HG03520 (cell line): ENCODE data around the gene GDPD3.

Experiments used
- ATAC-seq: cut with Tn5 transposase; IDR thresholded peaks from one replicate; pipeline ENCODE4 v1.9.1; 2021; ENCODE audit warnings: mild to moderate bottlenecking, moderate library complexity; ENCODE audit not compliant: unreplicated experiment

GDPD3 gene

GRCh38 chr16:30096105-30096861, 17.1 kb downstream of the GDPD3 start, which contains the start of gene YPEL3:
YPEL3 (minus strand) TSS chr16:30096213; CDS start chr16:30095482, 731 bp downstream.
- no peak for ATAC-seq

GRCh38 chr16:30095166-30096078, 17.9 kb downstream of the GDPD3 start:
- no peak for ATAC-seq

GRCh38 chr16:30094541-30095165, 18.7 kb downstream of the GDPD3 start:
- ATAC-seq = no peak

GRCh38 chr16:30092373-30093010, 20.8 kb downstream of the GDPD3 start:
- ATAC-seq = peak; percentile 38

GRCh38 chr16:30091474-30092372, 21.6 kb downstream of the GDPD3 start, which contains the start of gene TBX6:
TBX6 (minus strand) TSS chr16:30091924; CDS start chr16:30091193, 731 bp downstream.
- peak; percentile 53 for ATAC-seq

GRCh38 chr16:30090610-30091331, 22.6 kb downstream of the GDPD3 start:
- ATAC-seq = no peak

GRCh38 chr16:30088832-30089624, 24.3 kb downstream of the GDPD3 start:
- ATAC-seq = no peak

GRCh38 chr16:30088237-30088831, 25.0 kb downstream of the GDPD3 start:
- ATAC-seq = no peak

GRCh38 chr16:30087181-30087898, 26.0 kb downstream of the GDPD3 start:
- ATAC-seq = no peak

GRCh38 chr16:30086291-30087140, 26.8 kb downstream of the GDPD3 start:
- no peak for ATAC-seq

- no peak for ATAC-seq
Measured at GRCh38 chr16:30085820-30086219, 27.5 kb downstream of the GDPD3 start.

GRCh38 chr16:30085247-30085646, 28.1 kb downstream of the GDPD3 start:
- no peak for ATAC-seq

GRCh38 chr16:30084816-30085159, 28.5 kb downstream of the GDPD3 start:
- ATAC-seq = no peak

- ATAC-seq = no peak
Measured at GRCh38 chr16:30084096-30084815, 29.1 kb downstream of the GDPD3 start.

GRCh38 chr16:30083216-30084055, 29.9 kb downstream of the GDPD3 start:
- no peak for ATAC-seq
